ENCODE results near the gene TNNI2.
A peak's percentile ranks its signal among the peaks of the same experiment; 100 is the strongest.

Gene TNNI2

DNA sequence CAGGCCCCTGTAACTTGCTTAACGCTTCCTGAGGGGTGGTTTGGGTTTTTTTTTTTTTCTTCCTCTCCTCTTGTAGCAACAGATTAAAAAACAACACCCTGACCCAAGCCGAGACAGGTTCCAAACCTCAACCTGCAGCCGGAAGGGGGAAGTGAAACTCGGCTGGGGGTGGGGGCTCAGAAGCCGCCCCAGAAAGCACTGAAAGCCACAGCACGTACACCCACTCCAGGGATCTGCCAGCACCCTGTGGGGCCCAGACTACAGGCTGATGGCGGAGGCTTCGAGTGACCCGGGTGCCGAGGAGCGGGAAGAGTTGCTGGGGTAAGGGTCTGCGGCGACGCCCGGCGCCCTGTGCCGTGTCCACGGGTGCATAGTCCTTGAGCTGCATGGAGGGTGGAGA lies 14.1 kb downstream of the TNNI2 start, which contains the start of gene LSP1:
Gene LSP1, plus strand, starts transcription at position 208 of the 400 bp plus-strand sequence. Its CDS starts 61 bp downstream, at position 269.
- FAIRE-seq (peak; percentile 100), DNase-seq (ENCODE audit: insufficient read length) (peak; percentile 97)
- TF ChIP-seq POLR2AphosphoS5 (IDR thresholded peaks at IDR 0.05; ENCODE audit: low read depth, low read length) (peak; percentile 85), TAF1 (IDR thresholded peaks at IDR 0.05; ENCODE audit: borderline replicate concordance, low read depth, low read length) (peak; percentile 62; the same call in 1 of the 2 replicates), POLR2A (IDR thresholded peaks at IDR 0.05; ENCODE audit: low read depth, low read length) (peak; percentile 94)

- FAIRE-seq: no peak
- no peak for TF ChIP-seq POLR2A (IDR thresholded peaks at IDR 0.05; ENCODE audit: low read depth, low read length)
Observed at GRCh38 chr11:1853376-1854131, 14.8 kb downstream of the TNNI2 start.

DNA sequence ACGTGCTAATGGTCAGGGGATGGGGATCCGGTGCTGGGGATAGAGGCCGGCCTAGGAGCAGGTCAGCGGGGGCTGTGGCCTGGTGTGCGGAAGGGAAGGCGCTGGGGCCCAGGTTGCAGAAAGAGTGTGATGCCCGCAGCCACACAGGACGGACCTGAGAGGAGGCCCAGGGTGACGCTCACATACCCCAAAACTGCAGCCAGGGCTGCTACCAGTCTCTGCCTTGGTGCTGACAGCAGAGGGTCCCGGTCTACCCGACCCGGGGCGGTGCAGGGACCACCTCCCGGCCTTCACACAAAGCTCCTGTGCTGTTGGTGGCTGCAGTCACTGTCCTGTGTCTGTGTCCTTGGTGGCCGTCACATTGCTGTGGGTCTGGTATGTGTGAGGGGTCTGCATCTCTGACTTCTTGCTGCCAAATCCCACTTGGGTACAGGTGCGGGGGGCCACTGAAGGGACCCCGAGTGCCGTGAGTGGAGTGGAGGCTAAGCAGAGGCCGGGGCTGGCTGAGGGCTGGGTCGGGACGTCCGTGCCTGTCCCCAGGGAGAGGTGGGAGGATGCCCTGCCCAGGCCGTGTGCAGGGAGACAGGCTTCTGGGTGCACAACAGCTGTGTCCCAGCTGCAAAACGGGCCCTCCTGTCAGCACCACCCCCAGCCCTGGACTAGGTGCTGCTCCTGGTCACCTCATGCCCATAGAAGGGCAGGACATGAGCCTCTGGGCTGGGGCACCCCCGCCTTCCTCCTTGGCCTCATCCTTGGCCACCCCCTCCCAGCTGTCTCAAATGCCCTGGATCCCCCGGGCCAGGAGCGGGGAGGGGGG lies 15.6 kb downstream of the TNNI2 start:
- peak; percentile 53 for TF ChIP-seq POLR2A (IDR thresholded peaks at IDR 0.05; ENCODE audit: low read depth, low read length)
- TF ChIP-seq POLR2AphosphoS5 (IDR thresholded peaks at IDR 0.05; ENCODE audit: low read depth, low read length): peak; percentile 60
- no peak for TF ChIP-seq TAF1 (IDR thresholded peaks at IDR 0.05; ENCODE audit: borderline replicate concordance, low read depth, low read length)
- FAIRE-seq (peak; percentile 100), DNase-seq (ENCODE audit: insufficient read length) (peak; percentile 79)

More at GRCh38 chr11:1853376-1854131, 14.8 kb downstream of the TNNI2 start:
- DNase-seq (ENCODE audit: insufficient read length): no peak

DNA sequence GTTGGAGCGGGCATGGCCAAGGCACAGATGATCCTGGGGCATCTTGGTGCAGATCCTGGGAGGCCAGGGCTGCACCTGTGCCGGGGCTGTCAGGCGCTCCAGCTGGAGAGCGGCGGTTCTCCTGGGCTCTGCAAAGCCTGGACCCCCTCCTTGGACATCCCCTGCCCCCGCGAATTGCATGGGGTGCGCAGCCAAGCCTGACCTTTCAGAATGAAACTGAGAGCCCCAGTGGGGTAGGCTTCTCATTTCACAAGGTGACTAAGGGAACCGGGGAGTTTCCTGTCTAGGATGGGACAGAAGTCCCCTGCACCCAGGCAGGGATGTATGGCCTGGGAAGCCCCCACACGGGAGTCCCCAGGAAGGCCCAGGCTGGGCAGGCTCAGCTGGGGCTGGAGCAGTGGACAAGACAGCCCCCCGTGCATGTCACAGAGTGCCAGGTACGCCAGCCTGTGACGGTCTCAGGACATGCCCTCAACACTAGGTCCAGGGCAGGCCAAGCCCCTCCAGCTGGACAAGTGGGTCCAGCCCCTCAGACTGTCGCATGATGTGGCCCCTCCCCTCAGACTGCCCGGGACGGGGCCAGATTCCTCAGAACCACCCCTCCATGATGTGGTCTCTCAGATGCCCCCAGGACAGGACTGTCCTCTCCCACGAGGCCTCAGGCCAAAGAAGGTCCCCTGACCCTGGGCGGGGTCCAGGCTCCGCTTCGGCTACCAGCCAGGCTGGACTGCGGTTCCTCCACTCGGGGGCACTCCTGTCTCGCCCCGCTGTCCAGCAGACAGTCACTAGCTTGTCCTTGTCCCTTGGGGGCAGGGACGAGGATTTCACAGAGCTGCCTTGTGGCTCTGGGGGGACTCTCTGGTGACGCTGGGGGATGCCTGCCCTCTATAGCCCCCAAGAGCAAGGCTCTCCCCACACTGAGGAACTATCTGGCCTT lies 16.4 kb downstream of the TNNI2 start:
- DNase-seq (ENCODE audit: insufficient read length) (peak; percentile 90), FAIRE-seq (no peak)
- TF ChIP-seq POLR2AphosphoS5 (IDR thresholded peaks at IDR 0.05; ENCODE audit: low read depth, low read length) (no peak; the same call in none of the 2 replicates), POLR2A (IDR thresholded peaks at IDR 0.05; ENCODE audit: low read depth, low read length) (peak; percentile 18; the same call in 1 of the 2 replicates), TAF1 (IDR thresholded peaks at IDR 0.05; ENCODE audit: borderline replicate concordance, low read depth, low read length) (no peak; the same call in 1 of the 2 replicates)

- DNase-seq (ENCODE audit: insufficient read length) (no peak), FAIRE-seq (peak; percentile 61)
- no peak for TF ChIP-seq TAF1 (IDR thresholded peaks at IDR 0.05; ENCODE audit: borderline replicate concordance, low read depth, low read length)
- TF ChIP-seq POLR2AphosphoS5 (IDR thresholded peaks at IDR 0.05; ENCODE audit: low read depth, low read length): no peak
- no peak for TF ChIP-seq POLR2A (IDR thresholded peaks at IDR 0.05; ENCODE audit: low read depth, low read length)
Observed at GRCh38 chr11:1855886-1856265, 17.1 kb downstream of the TNNI2 start.

GRCh38 chr11:1856306-1857005 lies 17.7 kb downstream of the TNNI2 start:
- FAIRE-seq: peak; percentile 76
- no peak for DNase-seq (ENCODE audit: insufficient read length)
- no peak for TF ChIP-seq POLR2AphosphoS5 (IDR thresholded peaks at IDR 0.05; ENCODE audit: low read depth, low read length)
- no peak for TF ChIP-seq TAF1 (IDR thresholded peaks at IDR 0.05; ENCODE audit: borderline replicate concordance, low read depth, low read length)
- no peak for TF ChIP-seq POLR2A (IDR thresholded peaks at IDR 0.05; ENCODE audit: low read depth, low read length)

- no peak for DNase-seq (ENCODE audit: insufficient read length)
- FAIRE-seq: no peak
- TF ChIP-seq POLR2A (IDR thresholded peaks at IDR 0.05; ENCODE audit: low read depth, low read length): no peak
- TF ChIP-seq POLR2AphosphoS5 (IDR thresholded peaks at IDR 0.05; ENCODE audit: low read depth, low read length): no peak
- TF ChIP-seq TAF1 (IDR thresholded peaks at IDR 0.05; ENCODE audit: borderline replicate concordance, low read depth, low read length): no peak
Observed at GRCh38 chr11:1857064-1857463, 18.3 kb downstream of the TNNI2 start.

DNA sequence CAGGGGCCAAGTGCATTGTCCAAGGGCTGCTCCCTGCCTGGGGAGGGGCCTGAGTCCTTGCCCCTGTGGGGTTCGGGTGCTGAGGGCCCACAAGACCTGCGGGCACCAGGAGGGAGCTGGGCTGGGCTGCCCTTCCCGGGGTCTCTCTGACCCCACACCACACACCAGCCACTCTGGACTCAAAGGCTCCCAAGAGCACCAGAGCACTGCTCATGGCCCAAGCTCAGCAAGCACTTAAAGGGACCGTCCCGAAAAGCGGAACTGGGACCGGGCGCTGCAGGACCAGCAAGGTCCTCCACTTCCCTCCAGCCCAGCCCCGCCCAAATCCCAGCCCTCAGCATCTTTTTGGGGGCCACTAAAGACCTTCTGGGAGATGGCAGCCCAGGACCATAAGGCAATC lies 19.4 kb downstream of the TNNI2 start:
- FAIRE-seq (no peak), DNase-seq (ENCODE audit: insufficient read length) (no peak)
- TF ChIP-seq POLR2A (IDR thresholded peaks at IDR 0.05; ENCODE audit: low read depth, low read length) (no peak), POLR2AphosphoS5 (IDR thresholded peaks at IDR 0.05; ENCODE audit: low read depth, low read length) (no peak; the same call in 1 of the 2 replicates)

DNA sequence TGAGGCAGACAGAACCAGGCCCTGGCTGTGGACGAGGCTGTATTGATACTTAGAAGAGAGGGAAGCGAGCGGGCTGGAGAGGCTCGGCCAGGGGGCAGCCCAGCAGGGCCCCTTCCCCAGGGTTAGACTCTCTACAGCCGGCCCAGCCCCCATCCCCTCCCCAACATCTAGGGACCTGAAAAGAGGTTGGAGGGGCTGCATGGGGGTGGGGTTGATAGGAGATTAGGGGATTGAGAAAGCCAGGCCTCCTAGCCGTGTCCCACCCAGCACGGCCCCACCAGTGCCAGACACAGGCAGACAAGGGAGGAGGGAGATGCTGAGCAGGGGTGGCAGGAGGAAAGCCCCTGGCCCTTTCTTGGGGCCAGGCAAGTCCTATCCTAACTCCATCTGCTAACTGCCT lies 19.8 kb downstream of the TNNI2 start:
- no peak for FAIRE-seq
- 0 out of 2 replicates have a peak, but pooled peaks have one; percentile 38 for TF ChIP-seq POLR2A (IDR thresholded peaks at IDR 0.05; ENCODE audit: low read depth, low read length)
- TF ChIP-seq POLR2AphosphoS5 (IDR thresholded peaks at IDR 0.05; ENCODE audit: low read depth, low read length): 0 out of 2 replicates have a peak, but pooled peaks have one; percentile 41
- no peak for TF ChIP-seq TAF1 (IDR thresholded peaks at IDR 0.05; ENCODE audit: borderline replicate concordance, low read depth, low read length)
- no peak for DNase-seq (ENCODE audit: insufficient read length)

GRCh38 chr11:1859004-1859403 lies 20.2 kb downstream of the TNNI2 start:
- FAIRE-seq (no peak), DNase-seq (ENCODE audit: insufficient read length) (no peak)
- no peak for TF ChIP-seq POLR2AphosphoS5 (IDR thresholded peaks at IDR 0.05; ENCODE audit: low read depth, low read length)
- TF ChIP-seq TAF1 (IDR thresholded peaks at IDR 0.05; ENCODE audit: borderline replicate concordance, low read depth, low read length): no peak
- no peak for TF ChIP-seq POLR2A (IDR thresholded peaks at IDR 0.05; ENCODE audit: low read depth, low read length)
